ENCODE data around the gene CCL17. TPM values are rescaled to one million over a fixed set of nuclear protein-coding genes. Genes with fewer than 3 reads are reported as not detected.

Gene CCL17
- total and polyA plus RNA-seq, 9 of the 15 experiments (the other 6 are each of a cell fraction or from before 2014, with no cell fraction given): not detected

GRCh38 chr16:57446531-57447185, 42.1 kb downstream of the CCL17 start:
- DNase-seq (ENCODE audit: extremely low read depth in 1 of 4, low spot score in 3 of 4) (peak; percentile 33 to 57 (median 38)), FAIRE-seq (peak; percentile 42), ATAC-seq (peak; percentile 38)
- CTCF ChIA-PET (ENCODE audit: low intra/inter-chr PET ratio): no interaction called here
- H3K4me2 ChIP-seq (ENCODE audit: insufficient read depth, low read length): peak overlapping the region; percentile 90
- H3K4me3 ChIP-seq: peak overlapping the region; percentile 88
- no TSS peak for BruUV-seq (replicated peaks)
- peaks cover 11 to 15% of the 10 kb centered on the region in 2 experiments; a peak in 3 of 5 replicates for H3K4me1 ChIP-seq (replicated peaks in 1 of 2; ENCODE audit: control insufficient read depth in 2 of 2, insufficient read depth in 2 of 2, low read length in 2 of 2)
- H4K20me1 ChIP-seq (replicated peaks; ENCODE audit: control insufficient read depth, insufficient read depth, low read length): no peaks in the 10 kb centered on the region
- H3K36me3 ChIP-seq (ENCODE audit: control insufficient read depth, insufficient read depth, low read length): peaks cover 26% of the 10 kb centered on the region
- H3K9me1 ChIP-seq (ENCODE audit: control insufficient read depth, insufficient read depth, low read length): no peaks in the 10 kb centered on the region
- peak overlapping the region; percentile 93 for H3K27ac ChIP-seq (ENCODE audit: extremely low read depth, low read depth, low read length)
- intact Hi-C loops (cut with micrococcal nuclease) (no loop called here), in situ Hi-C loops (cut with MboI) (no loop called here)
- peaks cover 69% of the 10 kb centered on the region for H3K79me2 ChIP-seq (ENCODE audit: control insufficient read depth, insufficient read depth, low read length)
- H3K9ac ChIP-seq (ENCODE audit: insufficient read depth in 1 of 2, low read depth in 2 of 2, low read length in 2 of 2): peak overlapping the region; percentile 97 to 99
- H3K9me3 ChIP-seq (replicated peaks; ENCODE audit: control insufficient read depth, insufficient read depth, low read depth, low read length): no peaks in the 10 kb centered on the region
- POLR2A ChIA-PET: interaction anchor here (0.6 to 1.7 kb wide), 11 partner anchors 10 to 152 kb away, joined by 3 to 12 read pairs (median 3); partner anchors contain the start of gene ADGRG5
- no peaks in the 10 kb centered on the region for H3K27me3 ChIP-seq (ENCODE audit: control insufficient read depth in 2 of 2, insufficient read depth in 2 of 2, low read length in 2 of 2)
- H2AFZ ChIP-seq (ENCODE audit: low read depth, low read length): peak overlapping the region; percentile 83
- 0% methylated on average over 28 of the region's 28 CpGs for WGBS (ENCODE audit: insufficient coverage, low coverage, missing lambda C conversion rate)
- TF ChIP-seq ZNF232 (CRISPR knock-in tag; IDR thresholded peaks at IDR 0.05) (0 out of 2 replicates have a peak, but pooled peaks have one; percentile 12), SMARCA4 (IDR thresholded peaks at IDR 0.05) (0 out of 2 replicates have a peak, but pooled peaks have one; percentile 32), NFYB (IDR thresholded peaks at IDR 0.05; ENCODE audit: extremely low read depth, insufficient read length) (no peak), ZNF133 (CRISPR knock-in tag; IDR thresholded peaks at IDR 0.05) (no peak), FOXK1 (CRISPR knock-in tag; IDR thresholded peaks at IDR 0.05; ENCODE audit: borderline replicate concordance) (peak; percentile 49; the same call in 1 of the 2 replicates), CHD1 (IDR thresholded peaks at IDR 0.05; ENCODE audit: low read length) (peak; percentile 55), MEIS2 (IDR thresholded peaks at IDR 0.05; ENCODE audit: partially characterized antibody) (peak; percentile 29), ZBTB17 (CRISPR knock-in tag; IDR thresholded peaks at IDR 0.05) (peak; percentile 68), ESRRA (IDR thresholded peaks at IDR 0.05; ENCODE audit: borderline replicate concordance, low read depth) (peak; percentile 46), ZNF511 (CRISPR knock-in tag; IDR thresholded peaks at IDR 0.05) (peak; percentile 6; the same call in 1 of the 2 replicates), ZNF592 (IDR thresholded peaks at IDR 0.05) (0 out of 2 replicates have a peak, but pooled peaks have one; percentile 18), BRCA1 (IDR thresholded peaks at IDR 0.05) (no peak), BRCA1 (CRISPR knock-in tag; IDR thresholded peaks at IDR 0.05) (0 out of 2 replicates have a peak, but pooled peaks have one; percentile 67)
- TF ChIP-seq, protein P1, sequence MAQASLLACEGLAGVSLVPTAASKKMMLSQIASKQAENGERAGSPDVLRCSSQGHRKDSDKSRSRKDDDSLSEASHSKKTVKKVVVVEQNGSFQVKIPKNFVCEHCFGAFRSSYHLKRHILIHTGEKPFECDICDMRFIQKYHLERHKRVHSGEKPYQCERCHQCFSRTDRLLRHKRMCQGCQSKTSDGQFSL (CRISPR knock-in tag; IDR thresholded peaks at IDR 0.05): no peak
- TF ChIP-seq, protein P1 (tag; IDR thresholded peaks at IDR 0.05): no peak
